Hepatocyte (in vitro differentiated cells): ENCODE data around the gene DAW1. TPM values are rescaled to one million over a fixed set of nuclear protein-coding genes. Genes with fewer than 3 reads are reported as not detected.

Source experiments
- DNase-seq: peaks from one replicate; pipeline ENCODE4 v3.0.0-alpha.2; 2016; ENCODE audit warnings: low spot score
- H2AFZ ChIP-seq: fragments of 200-600 bp; sonication (generic); 2 replicates; pipeline ENCODE4 v1.6.0; 2016; ENCODE audit warnings: antibody characterized with exemption, mild to moderate bottlenecking
- H3K27ac ChIP-seq: fragments of 200-600 bp; sonication (generic); 2 replicates; pipeline ENCODE4 v1.5.1; 2016; ENCODE audit warnings: mild to moderate bottlenecking
- H3K27me3 ChIP-seq: fragments of 200-600 bp; sonication (generic); 2 replicates; pipeline ENCODE4 v1.6.1; 2016
- H3K36me3 ChIP-seq: fragments of 200-600 bp; sonication (generic); replicated peaks from 2 replicates; pipeline ENCODE4 v1.5.1; 2016; ENCODE audit warnings: low read depth; ENCODE audit not compliant: insufficient read depth
- H3K4me1 ChIP-seq: fragments of 200-600 bp; sonication (generic); 2 replicates; pipeline ENCODE4 v1.5.1; 2016; ENCODE audit warnings: mild to moderate bottlenecking, moderate library complexity; ENCODE audit not compliant: insufficient read depth
- H3K4me2 ChIP-seq: fragments of 200-600 bp; sonication (generic); 2 replicates; pipeline ENCODE4 v1.6.0; 2016
- H3K4me3 ChIP-seq: fragments of 200-600 bp; sonication (generic); 2 replicates; pipeline ENCODE4 v1.5.1; 2016; ENCODE audit warnings: mild to moderate bottlenecking
- H3K79me2 ChIP-seq: fragments of 200-600 bp; sonication (generic); 2 replicates; pipeline ENCODE4 v1.6.0; 2017; ENCODE audit warnings: mild to moderate bottlenecking
- H3K9me2 ChIP-seq: fragments of 200-600 bp; sonication (generic); replicated peaks from 2 replicates; pipeline ENCODE4 v1.6.0; 2017; ENCODE audit warnings: mild to moderate bottlenecking; ENCODE audit not compliant: insufficient read depth
- H3K9me3 ChIP-seq: fragments of 200-600 bp; sonication (generic); 2 replicates; pipeline ENCODE4 v1.5.1; 2016; ENCODE audit warnings: low read depth, mild to moderate bottlenecking
- H4K20me1 ChIP-seq: fragments of 200-600 bp; sonication (generic); 2 replicates; pipeline ENCODE4 v1.6.0; 2016; ENCODE audit warnings: mild to moderate bottlenecking; ENCODE audit not compliant: insufficient read depth, poor library complexity, severe bottlenecking
- CTCF ChIP-seq: fragments of 200-600 bp; sonication (generic); IDR thresholded peaks from 2 replicates; pipeline ENCODE4 v1.5.1; 2016; ENCODE audit warnings: antibody characterized with exemption, mild to moderate bottlenecking; ENCODE audit not compliant: poor library complexity
- EZH2 ChIP-seq: fragments of 200-600 bp; sonication (generic); IDR thresholded peaks from 2 replicates; pipeline ENCODE4 v1.6.1; 2016; ENCODE audit warnings: antibody characterized with exemption, mild to moderate bottlenecking, borderline replicate concordance
- EZH2phosphoT487 ChIP-seq: fragments of 200-600 bp; sonication (generic); IDR thresholded peaks from one replicate; pipeline ENCODE4 v1.6.1; 2018; ENCODE audit warnings: antibody characterized with exemption, mild to moderate bottlenecking, low read depth, moderate library complexity; ENCODE audit not compliant: unreplicated experiment, severe bottlenecking
- WGBS: methylation state at CpG from one replicate; pipeline ENCODE4 v1.1.6; 2016; ENCODE audit warnings: low lambda C conversion rate; ENCODE audit errors: missing lambda C conversion rate; 5-methylcytosine and 5-hydroxymethylcytosine counted together
- polyA plus RNA-seq: library from polyadenylated mRNA; unstranded; fragments of >200 nt; fragmentation: Nextera tagmentation; extraction: Ambion mirVana; gene quantifications from 2 replicates; pipeline ENCODE4 v1.2.1, GENCODE V29; 2016
- total RNA-seq: library from RNA; depleted of rRNA; stranded (reverse); fragments of >200 nt; gene quantifications from 2 replicates; pipeline ENCODE4 v1.2.3, GENCODE V29; 2014

Gene DAW1
- total and polyA plus RNA-seq, 2 experiments from 2014 or later, result 0.23 to 0.88 TPM

GRCh38 chr2:227853204-227853629 lies 18.2 kb upstream of the DAW1 start:
- WGBS, result 71% methylated on average over 4 of the region's 4 CpGs
- Histone ChIP-seq H3K27me3 (no peaks in the 10 kb centered on the region), H3K4me3 (no peak overlapping the region), H3K36me3 (no peaks in the 10 kb centered on the region), H3K4me2 (no peak overlapping the region), H3K79me2 (no peaks in the 10 kb centered on the region), H3K4me1 (no peaks in the 10 kb centered on the region), H2AFZ (no peak overlapping the region), H4K20me1 (no peaks in the 10 kb centered on the region), H3K27ac (no peak overlapping the region), H3K9me3 (no peaks in the 10 kb centered on the region), H3K9me2 (no peaks in the 10 kb centered on the region)
- peak; percentile 33 for DNase-seq
- TF ChIP-seq CTCF (no peak), EZH2 (no peak), EZH2phosphoT487 (no peak)

GRCh38 chr2:227853765-227854271 lies 17.6 kb upstream of the DAW1 start:
- no peak overlapping the region for H3K4me2 ChIP-seq
- TF ChIP-seq EZH2 (no peak), EZH2phosphoT487 (no peak), CTCF (no peak)
- no peaks in the 10 kb centered on the region for H3K27me3 ChIP-seq
- no peaks in the 10 kb centered on the region for H3K36me3 ChIP-seq
- H3K79me2 ChIP-seq, result no peaks in the 10 kb centered on the region
- H3K27ac ChIP-seq, result no peak overlapping the region
- DNase-seq, result no peak
- WGBS, result 79% methylated on average over 6 of the region's 6 CpGs
- H4K20me1 ChIP-seq, result no peaks in the 10 kb centered on the region
- no peaks in the 10 kb centered on the region for H3K9me3 ChIP-seq
- H3K4me1 ChIP-seq, result no peaks in the 10 kb centered on the region
- no peaks in the 10 kb centered on the region for H3K9me2 ChIP-seq
- no peak overlapping the region for H3K4me3 ChIP-seq
- H2AFZ ChIP-seq, result no peak overlapping the region

DNA sequence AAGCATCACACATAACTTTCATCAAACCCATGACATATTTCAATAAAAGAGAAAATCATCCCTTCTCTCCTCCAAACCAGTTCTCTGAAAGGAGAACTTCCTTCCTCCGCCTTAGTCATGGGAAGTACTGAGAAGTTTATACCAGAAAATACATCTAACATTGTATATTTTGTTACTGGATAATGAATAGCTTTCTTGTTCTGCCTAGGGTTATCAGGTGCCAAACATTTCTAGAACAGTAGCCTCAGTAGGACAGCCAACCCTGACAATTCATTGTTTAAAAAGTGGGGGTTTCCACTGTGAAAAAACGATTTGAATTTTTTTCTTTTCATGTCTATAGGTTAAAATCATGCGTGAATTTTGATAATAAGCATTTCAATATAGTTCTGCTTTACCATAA lies 16.0 kb upstream of the DAW1 start:
- Histone ChIP-seq H2AFZ (no peak overlapping the region), H4K20me1 (no peaks in the 10 kb centered on the region), H3K79me2 (no peaks in the 10 kb centered on the region), H3K27ac (no peak overlapping the region), H3K9me3 (no peaks in the 10 kb centered on the region), H3K27me3 (no peaks in the 10 kb centered on the region), H3K4me2 (no peak overlapping the region), H3K9me2 (no peaks in the 10 kb centered on the region), H3K4me1 (no peaks in the 10 kb centered on the region), H3K4me3 (no peak overlapping the region), H3K36me3 (no peaks in the 10 kb centered on the region)
- TF ChIP-seq EZH2phosphoT487, result no peak
- TF ChIP-seq CTCF, result no peak
- no peak for TF ChIP-seq EZH2
- 86% methylated on average over 3 of the region's 3 CpGs for WGBS
- DNase-seq, result no peak

GRCh38 chr2:227856697-227857096 lies 14.7 kb upstream of the DAW1 start:
- Histone ChIP-seq H3K9me3 (no peaks in the 10 kb centered on the region), H3K79me2 (no peaks in the 10 kb centered on the region), H4K20me1 (no peaks in the 10 kb centered on the region), H3K4me1 (no peaks in the 10 kb centered on the region), H2AFZ (no peak overlapping the region), H3K36me3 (no peaks in the 10 kb centered on the region), H3K9me2 (no peaks in the 10 kb centered on the region), H3K27me3 (no peaks in the 10 kb centered on the region), H3K27ac (no peak overlapping the region), H3K4me3 (no peak overlapping the region), H3K4me2 (no peak overlapping the region)
- 93% methylated on average over 2 of the region's 2 CpGs for WGBS
- TF ChIP-seq CTCF (no peak), EZH2 (no peak), EZH2phosphoT487 (no peak)
- DNase-seq, result no peak
